OCI-LY1 (cell line): ENCODE results near the gene RUVBL1.

Source experiments
- CTCF ChIP-seq: fragments of 200-600 bp; sonication (generic), shearing (Covaris generic); IDR thresholded peaks from 2 replicates; pipeline ENCODE4 v1.5.1; 2017; ENCODE audit warnings: mild to moderate bottlenecking, antibody characterized with exemption, low read length, moderate library complexity, mixed read lengths
- EZH2 ChIP-seq: fragments of 200-600 bp; sonication (generic), shearing (Covaris generic); IDR thresholded peaks from 2 replicates; pipeline ENCODE4 v1.8.0; 2017; ENCODE audit warnings: borderline replicate concordance, mixed run types, mild to moderate bottlenecking, antibody characterized with exemption, low read length, moderate library complexity, mixed read lengths

DNA sequence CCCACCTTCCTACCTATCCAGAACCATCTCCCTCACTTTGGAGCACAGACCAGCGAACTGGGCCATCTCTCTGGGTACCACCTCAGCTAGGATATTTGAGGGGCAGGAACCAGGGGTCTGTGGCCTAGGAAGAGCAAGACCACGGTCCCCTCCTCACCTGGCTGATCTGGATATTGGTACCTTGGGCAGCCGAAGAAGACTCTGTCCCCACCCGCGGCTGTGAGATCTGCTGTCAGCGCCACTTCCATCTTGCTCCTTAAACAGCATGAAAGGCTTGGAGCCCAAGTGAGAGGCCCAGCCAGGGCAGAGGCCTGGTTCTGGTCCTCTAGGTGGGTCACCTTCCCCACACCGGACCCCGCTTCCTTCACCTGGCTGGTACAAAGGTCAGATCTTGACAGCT, 44.7 kb downstream of the RUVBL1 start:
- TF ChIP-seq EZH2 (no peak), CTCF (no peak)
